NCI-H146 (cell line): Measurements from ENCODE around the gene LRP5.
"Not testable (repeated sequence)": the region's sequence is repeated elsewhere in the genome, so short reads cannot be mapped to it uniquely, and the experiment has no call there.

ENCODE experiments used
- DNase-seq: peaks from one replicate; lab custom pipeline; 2025; lab: John Stamatoyannopoulos, UW

The LRP5 gene

GRCh38 chr11:68392822-68393221 lies 80.4 kb downstream of the LRP5 start:
- no peak for DNase-seq

GRCh38 chr11:68396516-68396915 lies 84.1 kb downstream of the LRP5 start:
- no peak for DNase-seq

- no peak for DNase-seq
Observed at GRCh38 chr11:68397256-68397655, 84.9 kb downstream of the LRP5 start.

- DNase-seq = no peak
Observed at GRCh38 chr11:68398995-68399851, 86.8 kb downstream of the LRP5 start.

GRCh38 chr11:68399916-68400315 lies 87.5 kb downstream of the LRP5 start:
- no peak for DNase-seq

GRCh38 chr11:68400584-68400983 lies 88.2 kb downstream of the LRP5 start:
- not testable (repeated sequence) for DNase-seq

- DNase-seq = no peak
Observed at GRCh38 chr11:68401856-68402255, 89.5 kb downstream of the LRP5 start.

- DNase-seq = peak; percentile 12
Observed at GRCh38 chr11:68402355-68403031, 90.1 kb downstream of the LRP5 start.

GRCh38 chr11:68403424-68403823 lies 91.0 kb downstream of the LRP5 start:
- no peak for DNase-seq

GRCh38 chr11:68403831-68404230 lies 91.4 kb downstream of the LRP5 start:
- DNase-seq = no peak

- DNase-seq = peak; percentile 16
Observed at GRCh38 chr11:68406324-68407313, 94.2 kb downstream of the LRP5 start.

GRCh38 chr11:68408512-68408911 lies 96.1 kb downstream of the LRP5 start:
- no peak for DNase-seq

- DNase-seq = no peak
Observed at GRCh38 chr11:68409748-68410344, 97.5 kb downstream of the LRP5 start.

- peak; percentile 32 for DNase-seq
Observed at GRCh38 chr11:68411501-68411991, 99.2 kb downstream of the LRP5 start.

GRCh38 chr11:68412593-68413475 lies 100.4 kb downstream of the LRP5 start:
- no peak for DNase-seq

- no peak for DNase-seq
Observed at GRCh38 chr11:68413591-68413999, 101.2 kb downstream of the LRP5 start.

GRCh38 chr11:68414496-68415221 lies 102.3 kb downstream of the LRP5 start:
- DNase-seq = no peak

GRCh38 chr11:68416070-68416578 lies 103.7 kb downstream of the LRP5 start:
- no peak for DNase-seq

- DNase-seq = peak; percentile 80
Observed at GRCh38 chr11:68418648-68419047, 106.3 kb downstream of the LRP5 start.

GRCh38 chr11:68420171-68420570 lies 107.8 kb downstream of the LRP5 start:
- no peak for DNase-seq
